Mesenchymal stem cell (in vitro differentiated cells and primary cell): ENCODE results near the gene PICALM.

Experiments
- DNase-seq: peaks from one replicate; pipeline ENCODE4 v3.0.0-alpha.2; 2013
- H2AFZ ChIP-seq: one replicate; pipeline ENCODE4 v1.6.1; 2013; ENCODE audit warnings: low read depth, mild to moderate bottlenecking, control low read depth, inconsistent platforms, low read length, moderate library complexity
- H2AK5ac ChIP-seq: 2 replicates; pipeline ENCODE4 v1.6.1; 2013; ENCODE audit warnings: low read length, moderate library complexity, mild to moderate bottlenecking, inconsistent platforms; ENCODE audit not compliant: severe bottlenecking
- H2BK120ac ChIP-seq: one replicate; pipeline ENCODE4 v1.6.1; 2013; ENCODE audit warnings: low read depth, mild to moderate bottlenecking, inconsistent platforms, low read length, moderate library complexity
- H2BK12ac ChIP-seq, 2 experiments: one replicate each; pipeline ENCODE4 v1.6.1; 2013; ENCODE audit warnings: inconsistent platforms in 2 of 2, low read length in 2 of 2, mild to moderate bottlenecking in 2 of 2, moderate library complexity in 2 of 2, control low read depth in 1 of 2
- H2BK15ac ChIP-seq: one replicate; pipeline ENCODE4 v1.6.1; 2013; ENCODE audit warnings: mild to moderate bottlenecking, low read depth, inconsistent platforms; ENCODE audit not compliant: poor library complexity, severe bottlenecking
- H2BK5ac ChIP-seq: 2 replicates; pipeline ENCODE4 v1.6.1; 2013; ENCODE audit warnings: low read depth, mild to moderate bottlenecking, low read length, control low read depth, inconsistent platforms; ENCODE audit not compliant: poor library complexity, severe bottlenecking
- H3K14ac ChIP-seq, 2 experiments: one replicate each; pipeline ENCODE4 v1.6.1; 2013; ENCODE audit warnings: inconsistent platforms in 2 of 2, low read length in 2 of 2, control low read depth in 1 of 2, mild to moderate bottlenecking in 1 of 2, moderate library complexity in 1 of 2
- H3K18ac ChIP-seq, 2 experiments: one replicate each; pipeline ENCODE4 v1.6.1; 2013; ENCODE audit warnings: inconsistent platforms in 2 of 2, low read length in 2 of 2, control low read depth in 1 of 2, low read depth in 1 of 2, mild to moderate bottlenecking in 1 of 2
- H3K23ac ChIP-seq, 2 experiments: one replicate each; pipeline ENCODE4 v1.6.1; 2013; ENCODE audit warnings: inconsistent platforms in 2 of 2, low read length in 2 of 2, mild to moderate bottlenecking in 2 of 2, moderate library complexity in 2 of 2, control low read depth in 1 of 2
- H3K27ac ChIP-seq: 2 replicates; pipeline ENCODE4 v1.5.1; 2013; ENCODE audit warnings: mild to moderate bottlenecking, moderate library complexity, low read length, control low read depth, inconsistent platforms; ENCODE audit not compliant: poor library complexity, severe bottlenecking
- H3K27me3 ChIP-seq, 2 experiments: 2 replicates each; pipeline versions ENCODE4 v1.6.1 to v1.7.0; 2013; ENCODE audit warnings: low read length in 2 of 2, mild to moderate bottlenecking in 2 of 2, moderate library complexity in 2 of 2, control low read depth in 1 of 2, inconsistent platforms in 1 of 2; ENCODE audit not compliant: control insufficient read depth in 1 of 2, insufficient read depth in 1 of 2
- H3K36me3 ChIP-seq, 2 experiments: 2 replicates each; pipeline versions ENCODE4 v1.6.1 to v1.7.0; 2013; ENCODE audit warnings: low read length in 2 of 2, control low read depth in 1 of 2, inconsistent platforms in 1 of 2, low read depth in 1 of 2, mild to moderate bottlenecking in 1 of 2; ENCODE audit not compliant: insufficient read depth in 2 of 2, control insufficient read depth in 1 of 2
- H3K4ac ChIP-seq, 2 experiments: one replicate each; pipeline ENCODE4 v1.6.1; 2013; ENCODE audit warnings: inconsistent platforms in 2 of 2, low read length in 2 of 2, mild to moderate bottlenecking in 2 of 2, moderate library complexity in 2 of 2, control low read depth in 1 of 2, low read depth in 1 of 2
- H3K4me1 ChIP-seq: 2 replicates; pipeline ENCODE4 v1.6.1; 2013; ENCODE audit warnings: low read depth, low read length, control low read depth; ENCODE audit not compliant: control insufficient read depth, insufficient read depth
- H3K4me2 ChIP-seq: 2 replicates; pipeline ENCODE4 v1.6.1; 2013; ENCODE audit warnings: low read length, mild to moderate bottlenecking, inconsistent platforms; ENCODE audit not compliant: poor library complexity, severe bottlenecking
- H3K4me3 ChIP-seq, 2 experiments: 2 replicates each; pipeline versions ENCODE4 v1.5.1 to v1.7.0; 2013; ENCODE audit warnings: low read length in 2 of 2, mild to moderate bottlenecking in 2 of 2, control low read depth in 1 of 2, low read depth in 1 of 2; ENCODE audit not compliant: insufficient read depth in 1 of 2
- H3K79me1 ChIP-seq: replicated peaks from 2 replicates; pipeline ENCODE4 v1.6.1; 2013; ENCODE audit warnings: mild to moderate bottlenecking, control low read depth, low read length, inconsistent platforms; ENCODE audit not compliant: poor library complexity, severe bottlenecking
- H3K9ac ChIP-seq: 2 replicates; pipeline ENCODE4 v1.7.0; 2013; ENCODE audit warnings: mild to moderate bottlenecking, low read length, moderate library complexity
- H3K9me3 ChIP-seq: 2 replicates; pipeline ENCODE4 v1.7.0; 2013; ENCODE audit warnings: mild to moderate bottlenecking, low read length; ENCODE audit not compliant: control insufficient read depth
- H4K8ac ChIP-seq: one replicate; pipeline ENCODE4 v1.6.1; 2013; ENCODE audit warnings: inconsistent platforms, mild to moderate bottlenecking, low read length, moderate library complexity
- H4K91ac ChIP-seq: one replicate; pipeline ENCODE4 v1.6.1; 2013; ENCODE audit warnings: mild to moderate bottlenecking, low read length, inconsistent platforms
- WGBS: methylation state at CpG from one replicate; pipeline ENCODE4 v1.1.7; 2013; ENCODE audit warnings: mixed read lengths; 5-methylcytosine and 5-hydroxymethylcytosine counted together

PICALM gene

DNA sequence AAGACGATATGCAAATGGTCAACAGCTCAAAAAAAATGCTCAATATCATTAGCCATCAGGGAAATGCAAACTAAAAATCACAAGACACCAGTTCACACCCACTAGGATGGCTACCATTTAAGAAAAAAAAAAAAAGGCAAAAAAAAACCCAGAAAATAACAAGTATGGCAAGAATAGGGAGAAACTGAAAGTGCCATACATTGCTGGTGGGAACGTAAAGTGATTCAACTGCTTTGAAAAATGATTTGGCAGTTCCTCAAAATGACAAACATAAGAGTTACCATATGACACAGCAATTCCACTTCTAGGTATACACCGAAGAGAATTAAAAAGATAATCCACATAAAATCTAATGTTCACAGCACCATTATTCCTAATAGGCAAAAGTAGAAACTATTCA is 47.5 kb downstream of the PICALM start:
- WGBS, result 94% methylated on average over 3 of the region's 3 CpGs
- Histone ChIP-seq H2BK120ac (no peak overlapping the region), H4K91ac (no peak overlapping the region), H4K8ac (no peak overlapping the region), H3K27me3 (no peaks in the 10 kb centered on the region), H2BK5ac (no peak overlapping the region), H3K9me3 (no peaks in the 10 kb centered on the region), H3K27ac (no peak overlapping the region), H3K23ac (no peak overlapping the region), H3K4me1 (no peaks in the 10 kb centered on the region), H2AFZ (no peak overlapping the region), H3K4me3 (no peak overlapping the region), H2AK5ac (no peak overlapping the region), H2BK15ac (no peak overlapping the region), H3K4ac (no peak overlapping the region), H3K14ac (no peak overlapping the region), H3K9ac (no peak overlapping the region), H3K18ac (no peak overlapping the region), H3K79me1 (no peaks in the 10 kb centered on the region), H3K4me2 (no peak overlapping the region), H2BK12ac (no peak overlapping the region), H3K36me3 (peaks cover 11 to 93% of the 10 kb centered on the region in 2 experiments)
- no peak for DNase-seq

DNA sequence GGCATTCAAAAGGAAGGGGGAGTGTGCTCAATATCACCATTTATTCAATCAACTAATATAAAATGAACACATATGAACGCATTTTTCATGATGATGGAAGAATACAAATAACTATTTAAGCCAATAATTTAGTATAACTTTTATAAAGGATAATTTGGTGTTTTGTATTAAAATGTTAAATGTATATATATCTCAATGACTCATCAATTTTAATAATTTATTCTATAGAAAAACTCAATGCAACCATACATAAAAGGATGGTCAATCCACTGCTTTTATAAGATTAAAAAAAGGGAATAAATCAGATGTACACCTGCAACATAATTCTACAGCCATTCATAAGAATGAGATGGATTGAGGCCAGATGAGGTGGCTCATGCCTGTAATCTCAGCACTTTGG is 50.6 kb downstream of the PICALM start:
- no peak overlapping the region for H3K4ac ChIP-seq
- no peak overlapping the region for H2BK12ac ChIP-seq
- no peak overlapping the region for H2AK5ac ChIP-seq
- no peak overlapping the region for H3K4me2 ChIP-seq
- H3K27ac ChIP-seq, result no peak overlapping the region
- H3K79me1 ChIP-seq, result no peaks in the 10 kb centered on the region
- no peak overlapping the region for H2BK120ac ChIP-seq
- no peak overlapping the region for H2BK15ac ChIP-seq
- H3K14ac ChIP-seq, result no peak overlapping the region
- H4K91ac ChIP-seq, result no peak overlapping the region
- H3K9me3 ChIP-seq, result no peaks in the 10 kb centered on the region
- no peak for DNase-seq
- no CpG with 5 or more reads among the region's 1 CpG for WGBS
- H3K9ac ChIP-seq, result no peak overlapping the region
- no peak overlapping the region for H3K4me3 ChIP-seq
- peaks cover 5 to 89% of the 10 kb centered on the region in 2 experiments for H3K36me3 ChIP-seq
- no peak overlapping the region for H2AFZ ChIP-seq
- no peak overlapping the region for H4K8ac ChIP-seq
- no peaks in the 10 kb centered on the region for H3K4me1 ChIP-seq
- no peak overlapping the region for H2BK5ac ChIP-seq
- H3K27me3 ChIP-seq, result no peaks in the 10 kb centered on the region
- H3K18ac ChIP-seq, result no peak overlapping the region
- no peak overlapping the region for H3K23ac ChIP-seq

DNA sequence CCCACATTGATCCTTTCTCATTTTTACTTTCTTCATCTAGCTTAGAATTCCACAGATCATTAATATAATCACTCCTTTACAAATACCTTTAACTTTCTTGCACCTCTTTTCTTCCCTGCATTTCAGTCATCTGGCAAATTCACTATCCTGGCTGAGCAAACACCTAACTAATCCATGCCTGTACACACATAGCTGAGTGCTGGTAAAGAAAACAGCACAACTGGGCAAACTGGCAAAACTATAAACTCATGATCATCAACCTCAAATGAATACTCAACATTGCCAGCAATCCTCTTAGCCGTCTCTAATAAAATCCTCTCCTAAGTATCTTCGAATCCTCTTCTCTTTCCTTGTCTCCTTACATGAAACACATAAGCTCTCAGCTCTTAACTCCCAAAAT is 52.4 kb downstream of the PICALM start:
- Histone ChIP-seq H3K18ac (no peak overlapping the region), H3K79me1 (peaks cover 3% of the 10 kb centered on the region), H2BK120ac (no peak overlapping the region), H4K91ac (no peak overlapping the region), H3K4me1 (no peaks in the 10 kb centered on the region), H3K23ac (no peak overlapping the region), H3K14ac (no peak overlapping the region), H3K9me3 (no peaks in the 10 kb centered on the region), H3K4ac (no peak overlapping the region), H2AK5ac (no peak overlapping the region), H2AFZ (no peak overlapping the region), H3K4me3 (no peak overlapping the region), H3K9ac (no peak overlapping the region), H2BK12ac (no peak overlapping the region), H4K8ac (no peak overlapping the region), H3K36me3 (peaks cover 9 to 88% of the 10 kb centered on the region in 2 experiments), H3K27me3 (no peaks in the 10 kb centered on the region), H2BK5ac (no peak overlapping the region), H2BK15ac (no peak overlapping the region), H3K27ac (no peak overlapping the region), H3K4me2 (no peak overlapping the region)
- no peak for DNase-seq
- WGBS, result 100% methylated on average over 2 of the region's 2 CpGs

DNA sequence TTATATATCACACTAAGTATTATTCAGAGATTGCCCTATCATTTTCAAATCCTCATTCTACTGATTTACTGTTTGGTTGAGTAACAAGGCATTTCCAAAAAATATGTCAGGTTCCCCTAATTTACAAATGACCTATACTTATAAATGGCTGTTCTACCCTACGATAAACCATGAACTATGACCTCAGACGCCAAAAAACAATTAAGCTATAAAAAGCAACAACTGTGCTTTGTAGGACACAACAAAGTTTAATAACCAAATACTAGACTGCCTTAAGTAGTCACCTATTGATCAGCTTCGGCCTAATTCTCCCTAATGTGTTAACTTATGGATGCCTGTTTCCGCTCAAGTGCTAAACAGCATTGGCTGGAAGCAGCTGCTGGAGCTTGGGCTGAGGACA is 53.2 kb downstream of the PICALM start:
- 96% methylated on average over 4 of the region's 4 CpGs for WGBS

More for the DNA sequence above, 53.2 kb downstream of the PICALM start:
- H2BK15ac ChIP-seq, result no peak overlapping the region
- no peak overlapping the region for H4K91ac ChIP-seq
- no peak overlapping the region for H2BK12ac ChIP-seq
- H2BK120ac ChIP-seq, result no peak overlapping the region
- H3K79me1 ChIP-seq, result peaks cover 3% of the 10 kb centered on the region
- no peaks in the 10 kb centered on the region for H3K4me1 ChIP-seq
- no peaks in the 10 kb centered on the region for H3K9me3 ChIP-seq
- no peak overlapping the region for H3K27ac ChIP-seq
- no peak overlapping the region for H3K4me2 ChIP-seq
- DNase-seq, result no peak
- H3K9ac ChIP-seq, result no peak overlapping the region
- no peak overlapping the region for H2AK5ac ChIP-seq
- H2AFZ ChIP-seq, result no peak overlapping the region
- no peaks in the 10 kb centered on the region for H3K27me3 ChIP-seq
- H3K23ac ChIP-seq, result no peak overlapping the region
- H3K14ac ChIP-seq, result no peak overlapping the region
- H3K4ac ChIP-seq, result no peak overlapping the region
- no peak overlapping the region for H3K18ac ChIP-seq
- no peak overlapping the region for H2BK5ac ChIP-seq
- no peak overlapping the region for H4K8ac ChIP-seq
- H3K36me3 ChIP-seq, result peaks cover 6 to 88% of the 10 kb centered on the region in 2 experiments
- H3K4me3 ChIP-seq, result no peak overlapping the region
